Eye (tissue), 1 donor: ENCODE measurements around the gene NKAIN2.
"Not testable (repeated sequence)": the region's sequence is repeated elsewhere in the genome, so short reads cannot be mapped to it uniquely, and the experiment has no call there.

Experiments
- DNase-seq: peaks from one replicate; pipeline ENCODE4 v3.0.0-alpha.2; 2015

Gene NKAIN2

DNA sequence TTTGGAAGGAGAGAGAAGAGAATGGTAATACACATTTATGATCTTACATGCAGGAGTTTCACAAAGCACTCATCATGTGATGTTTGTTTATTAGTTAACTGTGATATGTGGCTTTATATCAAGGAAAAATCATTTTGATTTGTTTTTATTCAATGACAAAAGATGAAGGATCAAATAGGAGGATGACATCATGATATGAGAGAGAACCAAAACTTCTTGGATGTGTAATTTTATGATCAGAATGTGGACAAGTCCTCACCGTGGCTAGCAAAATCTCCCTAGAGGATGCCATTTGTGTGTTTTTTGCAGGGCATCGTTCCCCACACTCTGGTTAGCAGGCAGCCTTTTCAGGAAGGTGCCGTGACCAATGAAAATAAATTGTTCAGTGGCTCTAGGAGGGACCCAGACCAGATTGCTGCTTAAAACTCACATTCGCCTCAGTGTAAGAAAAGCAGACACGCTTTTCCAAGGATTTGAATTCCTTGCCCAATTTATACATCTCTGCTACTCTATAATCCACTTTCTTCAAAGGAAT is 552.7 kb downstream of the NKAIN2 start:
- DNase-seq = no peak

DNA sequence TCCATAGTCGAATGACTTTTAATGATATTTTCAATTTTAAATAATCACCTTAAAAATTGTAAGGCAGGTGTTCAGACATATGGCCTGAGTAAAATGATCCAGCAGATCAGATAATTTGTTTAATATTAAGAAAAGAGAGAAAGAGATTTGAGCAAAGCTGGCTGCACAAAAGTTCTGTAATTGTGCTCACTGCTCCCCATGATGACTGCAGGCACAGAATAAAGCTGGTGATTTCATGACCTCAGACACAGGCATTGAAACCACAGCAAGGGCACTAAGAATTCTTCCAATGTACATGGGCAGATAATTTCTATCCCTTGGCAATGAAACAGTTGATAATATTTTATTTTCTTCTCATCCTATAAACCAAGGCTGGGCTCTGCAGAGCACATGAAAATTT is 553.1 kb downstream of the NKAIN2 start:
- DNase-seq = no peak

DNA sequence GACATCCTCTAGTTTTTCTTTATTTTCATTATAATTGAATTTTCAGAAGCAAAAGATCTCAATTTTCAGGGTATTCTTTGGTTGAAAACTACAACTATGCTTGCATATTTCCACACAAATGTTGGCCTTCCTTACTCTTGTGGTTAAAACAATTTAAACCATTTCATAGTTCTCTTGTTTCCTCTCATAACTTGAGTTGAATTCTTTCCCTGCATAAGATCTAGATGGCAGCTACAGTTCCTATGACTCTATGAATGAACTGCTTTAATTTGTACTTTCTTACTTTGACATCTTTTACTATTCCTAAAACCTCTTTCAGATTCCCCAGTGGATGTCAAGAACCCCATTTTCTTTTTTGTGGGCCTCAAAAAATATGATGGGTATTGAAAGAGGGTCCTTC is 564.5 kb downstream of the NKAIN2 start:
- DNase-seq = no peak

- DNase-seq = peak; percentile 8
Measured at GRCh38 chr6:124371974-124372475, 568.4 kb downstream of the NKAIN2 start.

DNA sequence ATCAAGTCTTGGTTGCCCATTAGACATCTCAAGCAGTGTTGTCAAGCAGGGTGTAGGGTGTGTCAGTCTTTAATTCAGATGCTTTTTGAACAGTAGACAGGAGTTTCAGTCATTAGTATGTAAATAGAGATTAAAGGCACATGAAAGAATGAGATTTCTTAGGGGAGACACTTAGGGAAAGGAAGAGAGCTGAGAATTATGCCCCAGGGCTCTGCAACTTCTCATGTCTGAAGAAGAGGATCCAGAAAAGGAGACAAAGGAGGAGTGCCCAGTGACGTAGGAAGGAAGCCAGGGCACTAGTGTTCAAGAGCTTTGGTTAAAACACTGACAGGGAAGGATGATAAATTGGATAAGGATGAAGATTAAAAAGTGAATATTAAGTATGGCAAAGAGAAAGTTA is 569.7 kb downstream of the NKAIN2 start:
- no peak for DNase-seq

DNA sequence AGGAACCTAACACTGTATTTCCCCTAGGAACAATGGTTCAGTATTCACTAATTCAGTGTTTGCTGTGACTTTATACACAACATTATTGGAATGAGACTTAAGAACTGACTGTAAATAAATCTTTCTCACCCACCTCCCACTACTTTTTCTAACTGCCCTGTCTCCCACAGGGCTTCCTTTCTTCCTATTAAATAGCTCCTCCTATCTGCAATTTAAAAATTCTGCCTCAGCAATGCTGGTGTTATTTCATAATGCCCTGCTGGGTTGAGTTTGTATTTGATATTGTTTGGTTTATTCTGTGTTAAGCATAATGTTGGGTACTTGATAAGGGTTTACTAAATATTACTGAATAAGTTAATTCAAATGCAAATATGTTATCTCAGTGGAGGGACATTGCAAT is 585.5 kb downstream of the NKAIN2 start:
- no peak for DNase-seq

DNA sequence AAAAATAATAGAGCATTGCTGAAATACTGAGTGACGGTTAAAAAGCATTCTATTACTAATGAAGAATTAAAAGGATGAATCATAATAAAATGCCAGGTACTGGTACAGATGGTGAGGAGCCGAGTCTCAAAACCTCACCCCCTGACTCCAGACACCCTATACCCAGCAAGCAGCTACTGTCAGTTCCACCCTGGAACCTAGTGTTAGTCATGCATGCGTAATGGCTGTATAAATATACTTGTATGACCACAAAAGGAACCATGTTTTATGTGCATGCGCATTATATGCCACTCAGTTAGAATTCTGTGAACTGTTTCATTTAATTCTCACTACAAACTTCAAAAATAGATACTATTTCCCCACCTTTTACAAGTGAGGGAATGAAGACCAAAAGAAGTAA is 589.9 kb downstream of the NKAIN2 start:
- no peak for DNase-seq

GRCh38 chr6:124396361-124396760 is 592.7 kb downstream of the NKAIN2 start:
- DNase-seq = no peak

DNA sequence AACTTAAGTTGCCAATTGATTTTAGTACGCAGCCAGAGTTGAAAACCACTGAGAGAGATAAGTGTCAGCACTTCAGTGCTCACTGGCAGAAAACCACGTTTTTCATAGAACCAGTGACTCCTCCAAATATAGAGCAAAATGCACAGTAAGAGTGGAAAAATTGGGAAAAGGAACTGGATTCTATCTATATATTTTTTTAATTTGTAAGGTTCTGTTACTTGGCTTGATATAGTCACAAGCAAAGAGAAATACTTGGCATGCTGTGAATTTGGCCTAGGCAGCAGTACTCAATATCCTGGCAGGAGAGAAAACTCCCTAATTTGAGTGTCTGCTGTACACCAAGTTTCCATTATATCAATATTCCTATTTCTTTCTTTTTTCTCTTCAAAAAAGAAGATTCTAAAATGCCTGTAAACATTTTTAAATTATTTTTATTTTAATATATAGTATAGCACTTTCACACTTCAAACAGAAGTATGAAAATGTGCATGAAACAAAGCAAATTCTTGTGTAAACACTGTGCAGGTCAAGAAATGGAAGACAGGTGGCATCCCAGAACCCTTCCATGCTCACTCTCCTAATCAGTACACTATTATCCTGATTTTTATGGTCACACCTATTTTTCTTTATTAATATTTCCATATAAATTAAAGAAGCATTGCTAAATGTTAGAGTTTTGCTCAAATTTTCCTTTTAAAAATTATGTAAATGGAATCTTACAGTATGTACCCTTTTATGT is 596.8 kb downstream of the NKAIN2 start:
- DNase-seq = peak; percentile 14

DNA sequence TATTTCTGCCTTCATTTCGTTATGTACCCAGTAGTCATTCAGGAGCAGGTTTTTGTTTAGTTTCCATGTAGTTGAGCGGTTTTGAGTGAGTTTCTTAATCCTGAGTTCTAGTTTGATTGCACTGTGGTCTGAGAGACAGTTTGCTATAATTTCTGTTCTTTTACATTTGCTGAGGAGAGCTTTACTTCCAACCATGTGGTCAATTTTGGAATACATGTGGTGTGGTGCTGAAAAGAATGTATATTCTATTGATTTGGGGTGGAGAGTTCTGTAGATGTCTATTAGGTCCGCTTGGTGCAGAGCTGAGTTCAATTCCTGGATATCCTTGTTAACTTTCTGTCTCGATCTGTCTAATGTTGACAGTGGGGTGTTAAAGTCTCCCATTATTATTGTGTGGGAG is 606.8 kb downstream of the NKAIN2 start:
- not testable (repeated sequence) for DNase-seq

DNA sequence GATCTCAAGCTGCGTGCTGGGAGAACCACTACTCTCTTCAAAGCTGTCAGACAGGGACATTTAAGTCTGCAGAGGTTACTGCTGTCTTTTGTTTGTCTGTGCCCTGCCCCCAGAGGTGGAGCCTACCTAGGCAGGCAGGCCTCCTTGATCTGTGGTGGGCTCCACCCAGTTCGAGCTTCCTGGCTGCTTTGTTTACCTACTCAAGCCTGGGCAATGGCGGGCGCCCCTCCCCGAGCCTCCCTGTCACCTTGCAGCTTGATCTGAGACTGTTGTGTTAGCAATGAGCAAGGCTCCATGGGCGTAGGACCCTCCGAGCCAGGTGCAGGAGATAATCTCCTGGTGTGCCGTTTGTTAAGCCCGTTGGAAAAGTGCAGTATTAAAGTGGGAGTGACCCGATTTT is 609.0 kb downstream of the NKAIN2 start:
- not testable (repeated sequence) for DNase-seq

GRCh38 chr6:124420116-124420840 is 616.6 kb downstream of the NKAIN2 start:
- no peak for DNase-seq

GRCh38 chr6:124423621-124424020 is 620.0 kb downstream of the NKAIN2 start:
- no peak for DNase-seq

DNA sequence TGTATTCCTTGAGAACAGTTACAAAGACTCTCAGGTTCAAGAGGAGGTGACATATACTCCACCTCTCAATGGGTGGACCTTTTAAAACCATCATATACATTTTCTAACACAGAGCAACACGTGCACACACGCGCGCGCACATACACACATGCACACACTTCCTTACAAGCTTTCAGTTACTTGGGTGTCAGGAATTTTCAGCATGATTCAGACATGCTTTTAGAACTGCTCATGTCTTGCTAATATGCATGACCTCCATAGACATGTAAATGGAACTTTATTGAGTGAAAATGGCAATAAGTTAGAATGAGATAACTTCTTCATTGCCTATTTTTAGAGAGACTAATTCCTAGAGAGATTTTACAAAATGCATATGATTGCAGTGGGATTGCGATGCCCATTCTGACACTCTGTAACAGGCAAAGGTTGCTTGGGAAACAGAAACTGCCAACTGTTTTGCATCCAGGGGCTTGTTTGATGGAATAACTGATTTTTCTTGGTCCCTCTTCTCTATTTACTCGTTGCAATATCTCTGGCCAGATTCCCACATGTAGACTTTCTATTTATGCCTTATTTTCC is 627.2 kb downstream of the NKAIN2 start:
- DNase-seq = no peak

DNA sequence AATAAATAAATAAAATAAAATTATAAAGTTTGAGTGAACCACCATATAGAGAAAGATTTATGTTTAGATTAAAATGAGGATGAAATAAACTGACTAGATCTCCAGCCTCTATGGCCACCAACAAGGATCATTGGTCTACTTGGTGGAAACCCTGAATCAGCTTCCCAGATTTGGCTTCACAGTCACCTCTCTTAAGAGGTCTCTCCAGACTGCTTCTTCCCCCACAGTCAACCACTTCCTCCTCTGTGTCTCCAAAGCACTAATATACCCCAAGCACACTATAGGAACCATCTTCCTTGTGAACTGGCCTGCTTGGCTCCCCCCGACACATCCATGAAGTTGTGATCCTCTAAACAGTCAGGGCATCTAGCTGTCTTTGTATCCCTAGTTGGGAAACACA is 629.0 kb downstream of the NKAIN2 start:
- no peak for DNase-seq

DNA sequence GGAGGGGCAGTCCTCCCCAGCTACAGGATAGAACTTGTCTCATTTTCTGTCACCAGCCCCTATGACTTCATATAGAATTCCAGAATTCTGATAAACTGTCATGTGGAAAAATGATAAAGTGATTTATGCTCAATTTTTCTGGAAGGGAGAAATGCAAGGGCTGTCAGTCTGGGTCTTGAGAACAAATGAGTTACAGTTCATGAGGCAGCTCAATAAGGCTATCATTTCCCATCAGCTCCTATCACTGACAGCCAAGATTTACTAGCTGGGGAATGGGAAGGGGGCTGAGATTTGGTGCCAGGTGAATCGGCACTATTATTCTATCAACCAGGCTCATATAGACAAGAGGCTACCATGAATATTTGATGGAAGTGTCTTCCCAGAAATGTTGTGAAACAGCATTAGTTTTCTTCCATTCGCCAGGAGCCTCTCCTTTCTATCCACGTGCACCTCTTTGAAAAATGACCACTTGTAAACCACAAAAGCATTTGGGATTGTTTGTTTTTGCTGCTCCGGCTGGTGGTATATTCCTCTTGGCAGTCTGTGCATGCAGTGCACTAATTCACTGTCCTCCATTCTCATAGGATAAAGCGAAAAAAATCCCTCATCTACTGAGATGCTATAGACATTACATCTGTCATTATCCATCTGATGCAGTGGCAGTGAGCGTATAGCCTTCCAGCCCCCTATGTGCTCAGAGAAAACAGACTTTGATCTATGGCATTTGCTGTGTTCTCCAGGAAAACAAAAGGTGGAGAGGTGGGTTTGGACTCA is 629.9 kb downstream of the NKAIN2 start:
- DNase-seq = no peak

DNA sequence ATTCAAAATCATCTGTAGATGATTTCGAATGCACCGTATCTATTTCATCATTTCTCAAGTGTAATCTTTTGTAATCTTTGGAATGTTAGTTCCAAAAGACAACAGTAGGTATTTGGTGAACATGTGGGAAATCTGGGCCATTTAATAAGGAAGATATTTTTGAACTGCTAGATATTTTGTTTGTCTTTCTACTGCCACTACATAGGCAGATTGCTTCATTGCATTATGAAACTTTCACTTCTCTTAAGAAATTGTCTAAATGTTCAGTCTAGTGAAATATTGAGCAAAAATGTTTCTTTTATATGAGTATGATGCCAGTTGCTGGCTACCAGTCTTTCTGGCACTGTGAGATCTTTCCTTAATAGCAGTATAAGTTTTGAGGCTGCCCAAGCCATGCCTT is 630.8 kb downstream of the NKAIN2 start:
- no peak for DNase-seq

DNA sequence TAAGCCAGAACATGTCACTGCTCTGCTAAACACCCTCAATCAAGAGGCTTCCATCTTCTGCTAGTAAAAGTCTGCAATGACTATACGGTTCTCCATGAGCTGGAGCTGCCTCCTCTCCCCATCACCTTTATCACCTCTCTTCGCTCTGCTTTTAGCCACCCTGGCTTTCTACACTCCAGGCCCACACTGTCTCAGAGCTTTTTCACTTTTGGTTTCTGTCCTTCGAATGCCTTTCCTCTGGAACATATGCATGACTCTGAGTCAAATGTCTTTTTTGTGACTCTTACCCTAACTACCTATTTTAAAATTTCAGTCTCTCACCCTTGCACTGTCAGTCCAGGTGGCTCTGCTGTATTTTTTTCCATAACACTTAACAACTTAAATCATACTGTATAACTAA is 633.1 kb downstream of the NKAIN2 start:
- DNase-seq = no peak

DNA sequence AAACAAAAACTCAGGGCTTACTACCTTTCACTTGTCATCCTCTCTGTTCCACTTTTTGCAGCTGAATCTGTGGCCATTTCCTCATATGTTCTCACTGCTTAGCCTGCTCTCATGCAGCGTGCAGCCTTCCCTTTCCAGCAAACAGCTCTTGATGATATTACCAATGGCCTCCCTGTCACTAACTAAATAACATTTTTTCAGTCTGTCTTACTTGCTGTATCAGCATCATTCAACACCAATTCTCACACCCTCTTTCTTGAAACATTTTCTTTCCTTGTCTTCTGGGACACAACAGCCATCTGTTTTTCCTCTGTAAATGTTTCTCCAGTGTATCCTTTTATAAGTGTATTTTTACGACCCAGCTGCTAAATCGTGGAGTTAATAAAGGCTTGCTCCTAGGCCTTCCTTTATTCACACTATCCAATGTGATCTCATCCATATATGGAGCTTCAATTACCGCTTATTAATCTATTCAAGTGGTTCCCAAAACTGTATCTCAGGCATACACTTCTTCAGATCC is 634.9 kb downstream of the NKAIN2 start:
- DNase-seq = no peak

GRCh38 chr6:124441450-124441849 is 637.8 kb downstream of the NKAIN2 start:
- peak; percentile 35 for DNase-seq

GRCh38 chr6:124443541-124443940 is 639.9 kb downstream of the NKAIN2 start:
- DNase-seq = no peak

DNA sequence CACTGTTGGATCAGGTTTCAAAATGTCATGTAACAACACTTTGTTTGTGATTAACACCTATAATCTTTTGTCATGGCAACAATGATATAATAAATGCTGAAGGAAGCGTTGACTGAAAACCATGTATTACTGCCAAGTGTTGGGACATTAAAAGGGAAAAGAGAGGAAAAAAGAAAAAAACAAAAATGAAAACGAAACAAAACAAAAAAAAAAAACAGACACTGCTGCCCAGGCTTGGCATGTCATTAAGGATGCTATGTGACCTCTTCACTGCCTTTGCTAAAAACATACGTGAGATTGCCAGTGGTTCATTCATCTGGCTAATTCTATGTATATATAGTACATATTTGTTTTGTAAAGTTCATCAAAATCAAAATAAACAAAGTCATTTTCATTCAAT is 641.9 kb downstream of the NKAIN2 start:
- no peak for DNase-seq

- no peak for DNase-seq
Measured at GRCh38 chr6:124446961-124447360, 643.3 kb downstream of the NKAIN2 start.
